ENCODE measurements around the gene EML2. TPM values are rescaled to one million over a fixed set of nuclear protein-coding genes. Genes with fewer than 3 reads are reported as not detected.

EML2 gene
- total RNA-seq, 4 donors from 2014 or later = 3.0 to 6.7 (median 4.8) TPM

DNA sequence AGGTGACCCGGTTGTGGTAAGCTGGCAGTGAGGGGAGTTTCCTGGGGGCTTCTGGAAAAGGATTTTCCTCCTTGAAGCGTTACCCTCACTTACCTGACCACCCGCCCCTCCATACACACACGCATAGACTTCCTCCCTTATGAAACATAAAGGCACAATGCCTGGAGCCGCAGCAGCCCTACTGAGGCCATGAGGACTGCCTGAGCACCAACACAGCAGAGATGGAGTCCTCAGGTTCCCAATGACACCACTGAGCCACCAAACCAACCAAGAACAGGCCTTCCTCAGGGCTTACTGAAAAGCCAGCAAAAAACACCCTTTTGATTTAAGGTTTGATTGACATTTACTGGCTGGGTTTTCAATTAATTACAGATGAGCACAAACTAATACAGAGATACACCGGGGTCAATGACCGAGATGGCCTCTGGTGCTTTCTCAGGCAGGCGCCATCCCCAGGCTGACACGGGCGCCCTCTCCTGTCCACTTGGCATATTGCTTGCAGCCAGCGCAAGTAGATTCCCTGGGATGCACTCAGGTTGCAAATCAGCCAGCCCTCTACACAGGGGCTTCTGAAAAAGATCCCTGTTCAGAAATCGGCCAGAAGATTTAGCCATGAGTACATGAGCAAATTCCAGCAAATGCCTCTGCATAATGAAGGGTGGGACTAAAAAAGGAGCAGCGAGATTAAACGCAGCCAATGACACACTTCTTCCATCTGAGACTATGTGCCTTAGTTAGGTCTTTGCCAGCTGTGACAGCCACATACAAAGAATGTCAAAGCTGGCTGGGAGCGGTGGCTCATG lies 69.4 kb downstream of the EML2 start:
- intact Hi-C loops (cut with DNase I; ENCODE audit: low total_unique reads) = loop anchor here (1.0 kb wide), 1 partner anchor 47 kb away; no protein-coding TSS in a partner anchor
- Histone ChIP-seq H3K4me1 (peaks cover 37 to 43% of the 10 kb centered on the region in 2 donors), H3K36me3 (no peaks in the 10 kb centered on the region), H3K27me3 (no peaks in the 10 kb centered on the region), H3K9me3 (no peaks in the 10 kb centered on the region), H3K4me3 (no peak overlapping the region), H3K27ac (peak overlapping the region; percentile 84 to 93 (median 86))
- TF ChIP-seq POLR2A (IDR thresholded peaks at IDR 0.05) (no peak), CTCF (IDR thresholded peaks at IDR 0.05 in 4 of 5, conservative IDR thresholded peaks at IDR 0.05 in 1 of 5) (peak; percentile 73 to 87 (median 79))
- ATAC-seq (peak; percentile 60 to 61), DNase-seq (peak; percentile 48 to 77)
- in situ Hi-C loops (cut with MboI; ENCODE audit: low sequenced_read_pairs in 4 of 4) = no loop called here

- Histone ChIP-seq H3K9me3 (no peaks in the 10 kb centered on the region), H3K27ac (peak overlapping the region; percentile 84 to 93 (median 86)), H3K36me3 (no peaks in the 10 kb centered on the region), H3K4me3 (no peak overlapping the region), H3K4me1 (peaks cover 32 to 37% of the 10 kb centered on the region in 2 donors), H3K27me3 (no peaks in the 10 kb centered on the region)
- peak; percentile 69 for DNase-seq
- in situ Hi-C loops (cut with MboI; ENCODE audit: low sequenced_read_pairs in 4 of 4) (no loop called here), intact Hi-C loops (cut with DNase I; ENCODE audit: low total_unique reads) (no loop called here)
- peak in 1 of 2 donors; percentile 30 for TF ChIP-seq POLR2A (IDR thresholded peaks at IDR 0.05)
- no peak for TF ChIP-seq CTCF (IDR thresholded peaks at IDR 0.05 in 4 of 5, conservative IDR thresholded peaks at IDR 0.05 in 1 of 5)
- peak; percentile 95 to 96 for ATAC-seq
These were observed 70.5 kb downstream of the EML2 start for GRCh38 chr19:45568732-45569131.

GRCh38 chr19:45567609-45568008 lies 71.6 kb downstream of the EML2 start:
- no peak for ATAC-seq
- Histone ChIP-seq H3K4me1 (peaks cover 32 to 36% of the 10 kb centered on the region in 2 donors), H3K27me3 (no peaks in the 10 kb centered on the region), H3K4me3 (no peak overlapping the region), H3K9me3 (no peaks in the 10 kb centered on the region), H3K27ac (peak overlapping the region; percentile 84 to 93 (median 86)), H3K36me3 (no peaks in the 10 kb centered on the region)
- TF ChIP-seq CTCF (IDR thresholded peaks at IDR 0.05 in 4 of 5, conservative IDR thresholded peaks at IDR 0.05 in 1 of 5) (no peak), POLR2A (IDR thresholded peaks at IDR 0.05) (peak in 1 of 2 donors; percentile 34)
- intact Hi-C loops (cut with DNase I; ENCODE audit: low total_unique reads) = no loop called here
- DNase-seq = no peak
- in situ Hi-C loops (cut with MboI; ENCODE audit: low sequenced_read_pairs in 4 of 4) = no loop called here

GRCh38 chr19:45564131-45564780 lies 74.9 kb downstream of the EML2 start:
- DNase-seq (no peak), ATAC-seq (no peak)
- in situ Hi-C loops (cut with MboI; ENCODE audit: low sequenced_read_pairs in 4 of 4) = no loop called here
- Histone ChIP-seq H3K36me3 (no peaks in the 10 kb centered on the region), H3K4me3 (no peak overlapping the region), H3K27me3 (no peaks in the 10 kb centered on the region), H3K4me1 (peaks cover 21 to 23% of the 10 kb centered on the region in 2 donors), H3K27ac (no peak overlapping the region), H3K9me3 (no peaks in the 10 kb centered on the region)
- intact Hi-C loops (cut with DNase I; ENCODE audit: low total_unique reads) = no loop called here
- TF ChIP-seq POLR2A (IDR thresholded peaks at IDR 0.05) = no peak
- no peak for TF ChIP-seq CTCF (IDR thresholded peaks at IDR 0.05 in 4 of 5, conservative IDR thresholded peaks at IDR 0.05 in 1 of 5)
